HFF-Myc (cell line): Measurements from ENCODE around the gene AK5.
A peak's percentile ranks its signal among the peaks of the same experiment; 100 is the strongest.

Experiments used
- DNase-seq: peaks from one replicate; pipeline ENCODE4 v3.0.0-alpha.2; 2011; ENCODE audit warnings: low read depth; ENCODE audit errors: extremely low read depth
- H3K4me3 ChIP-seq: replicated peaks from 2 replicates; pipeline ENCODE4 v1.5.1; 2011; ENCODE audit warnings: low read depth, mild to moderate bottlenecking, control low read depth, low read length
- TF ChIP-seq, protein P1 (sequence below): IDR thresholded peaks from 2 replicates; pipeline ENCODE4 v1.5.1; 2012; ENCODE audit warnings: mild to moderate bottlenecking, low read depth, low read length, control low read depth; ENCODE audit errors: missing control alignments

Gene AK5

DNA sequence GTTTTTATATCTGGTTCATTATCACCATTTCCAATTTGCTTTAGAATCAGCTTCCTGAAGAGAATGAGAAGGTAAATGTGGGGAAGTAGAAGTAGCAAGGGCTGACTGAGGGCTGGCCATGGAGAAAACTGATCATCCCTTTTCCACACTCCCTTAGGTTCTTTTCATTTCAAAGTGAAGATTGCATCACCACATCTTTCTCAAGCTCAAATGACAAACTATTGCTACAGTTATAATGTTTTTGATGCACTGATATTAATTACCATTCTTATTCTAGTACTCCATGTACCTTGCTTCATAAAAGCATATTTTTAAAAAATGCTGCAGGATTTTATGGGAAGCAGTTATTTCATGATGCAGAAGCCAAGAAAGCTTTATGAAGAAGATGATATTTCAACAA, 7.9 kb upstream of the AK5 start:
- TF ChIP-seq, protein P1, sequence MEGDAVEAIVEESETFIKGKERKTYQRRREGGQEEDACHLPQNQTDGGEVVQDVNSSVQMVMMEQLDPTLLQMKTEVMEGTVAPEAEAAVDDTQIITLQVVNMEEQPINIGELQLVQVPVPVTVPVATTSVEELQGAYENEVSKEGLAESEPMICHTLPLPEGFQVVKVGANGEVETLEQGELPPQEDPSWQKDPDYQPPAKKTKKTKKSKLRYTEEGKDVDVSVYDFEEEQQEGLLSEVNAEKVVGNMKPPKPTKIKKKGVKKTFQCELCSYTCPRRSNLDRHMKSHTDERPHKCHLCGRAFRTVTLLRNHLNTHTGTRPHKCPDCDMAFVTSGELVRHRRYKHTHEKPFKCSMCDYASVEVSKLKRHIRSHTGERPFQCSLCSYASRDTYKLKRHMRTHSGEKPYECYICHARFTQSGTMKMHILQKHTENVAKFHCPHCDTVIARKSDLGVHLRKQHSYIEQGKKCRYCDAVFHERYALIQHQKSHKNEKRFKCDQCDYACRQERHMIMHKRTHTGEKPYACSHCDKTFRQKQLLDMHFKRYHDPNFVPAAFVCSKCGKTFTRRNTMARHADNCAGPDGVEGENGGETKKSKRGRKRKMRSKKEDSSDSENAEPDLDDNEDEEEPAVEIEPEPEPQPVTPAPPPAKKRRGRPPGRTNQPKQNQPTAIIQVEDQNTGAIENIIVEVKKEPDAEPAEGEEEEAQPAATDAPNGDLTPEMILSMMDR, result no peak
- H3K4me3 ChIP-seq, result no peak overlapping the region
- no peak for DNase-seq

DNA sequence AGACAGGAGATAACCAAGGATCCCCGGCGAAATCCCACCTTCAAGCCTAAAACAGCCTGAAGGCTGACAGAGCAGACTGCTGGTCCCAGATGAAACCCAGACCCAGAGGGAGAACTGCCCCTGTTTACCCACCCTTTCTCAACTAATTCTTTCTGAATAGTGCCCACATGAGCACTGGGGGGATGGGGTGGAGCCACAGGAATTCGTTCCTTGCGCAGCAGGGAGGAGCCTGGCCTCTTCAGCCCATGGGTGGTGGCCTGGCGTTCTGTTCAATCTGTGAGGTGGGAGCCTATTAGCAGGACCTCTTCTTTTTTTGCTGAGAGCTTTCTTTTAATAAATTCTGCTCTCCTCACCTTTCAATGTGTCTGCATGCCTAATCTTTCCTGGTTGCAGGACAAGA, 6.6 kb upstream of the AK5 start:
- H3K4me3 ChIP-seq, result no peak overlapping the region
- TF ChIP-seq, protein P1, result no peak
- no peak for DNase-seq

DNA sequence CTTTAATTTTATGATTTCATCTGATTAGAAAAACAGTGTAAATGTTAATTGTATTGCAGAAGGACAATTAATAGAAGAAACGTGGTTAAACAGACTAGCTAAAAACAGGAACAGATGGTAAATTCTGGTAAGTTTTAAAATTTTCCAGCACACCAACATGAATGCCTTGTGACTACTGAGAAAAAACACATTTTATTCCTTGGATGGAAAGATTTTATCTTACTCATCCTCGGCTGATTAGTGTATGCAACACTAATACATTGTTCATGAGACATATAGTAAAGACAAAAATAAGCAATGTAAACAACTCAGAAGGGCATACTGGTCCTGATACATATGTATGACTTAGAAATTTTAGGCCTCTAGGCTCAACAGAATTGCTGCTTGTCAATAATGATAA, 4.9 kb upstream of the AK5 start:
- DNase-seq, result no peak
- no peak overlapping the region for H3K4me3 ChIP-seq
- TF ChIP-seq, protein P1, result no peak

DNA sequence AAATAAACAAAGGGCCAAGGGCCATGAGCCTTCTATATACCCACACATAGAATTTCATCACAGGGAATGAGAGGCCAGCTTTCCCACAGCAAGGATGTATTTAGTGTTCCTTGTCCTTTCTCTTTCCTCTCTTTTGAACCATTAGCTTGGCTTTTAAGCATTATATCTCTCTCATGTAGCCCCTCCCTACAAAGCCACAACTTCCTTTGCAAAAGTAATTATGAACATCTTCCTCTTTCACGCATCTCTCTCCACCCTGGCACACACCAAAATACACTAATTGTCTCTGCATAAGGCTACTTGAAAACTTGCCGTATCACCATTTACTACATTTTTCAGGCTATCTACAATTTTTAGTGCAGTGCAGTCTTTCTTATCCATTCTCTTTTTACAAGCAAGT, 1.9 kb upstream of the AK5 start:
- H3K4me3 ChIP-seq, result no peak overlapping the region
- no peak for DNase-seq
- TF ChIP-seq, protein P1, result no peak

DNA sequence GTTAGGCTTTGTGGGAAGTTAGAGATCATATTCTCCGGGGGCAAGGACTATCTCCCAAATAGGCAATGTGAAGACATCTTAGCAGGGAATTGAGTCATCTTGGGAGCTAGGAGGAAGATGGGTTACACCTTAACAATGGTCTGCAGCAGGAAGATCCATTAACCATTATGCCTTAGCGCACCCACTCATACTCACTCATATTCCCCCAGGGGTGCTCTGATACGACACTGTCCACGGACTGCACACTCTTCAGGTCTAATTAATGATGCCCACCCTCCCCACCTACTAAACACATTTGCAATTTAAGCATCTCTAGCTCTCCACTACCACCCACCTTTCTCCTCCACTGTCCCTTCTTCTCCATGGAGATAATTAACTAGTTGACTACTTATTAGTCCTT, 857 bp upstream of the AK5 start:
- DNase-seq, result no peak
- H3K4me3 ChIP-seq, result no peak overlapping the region
- TF ChIP-seq, protein P1, result no peak

DNA sequence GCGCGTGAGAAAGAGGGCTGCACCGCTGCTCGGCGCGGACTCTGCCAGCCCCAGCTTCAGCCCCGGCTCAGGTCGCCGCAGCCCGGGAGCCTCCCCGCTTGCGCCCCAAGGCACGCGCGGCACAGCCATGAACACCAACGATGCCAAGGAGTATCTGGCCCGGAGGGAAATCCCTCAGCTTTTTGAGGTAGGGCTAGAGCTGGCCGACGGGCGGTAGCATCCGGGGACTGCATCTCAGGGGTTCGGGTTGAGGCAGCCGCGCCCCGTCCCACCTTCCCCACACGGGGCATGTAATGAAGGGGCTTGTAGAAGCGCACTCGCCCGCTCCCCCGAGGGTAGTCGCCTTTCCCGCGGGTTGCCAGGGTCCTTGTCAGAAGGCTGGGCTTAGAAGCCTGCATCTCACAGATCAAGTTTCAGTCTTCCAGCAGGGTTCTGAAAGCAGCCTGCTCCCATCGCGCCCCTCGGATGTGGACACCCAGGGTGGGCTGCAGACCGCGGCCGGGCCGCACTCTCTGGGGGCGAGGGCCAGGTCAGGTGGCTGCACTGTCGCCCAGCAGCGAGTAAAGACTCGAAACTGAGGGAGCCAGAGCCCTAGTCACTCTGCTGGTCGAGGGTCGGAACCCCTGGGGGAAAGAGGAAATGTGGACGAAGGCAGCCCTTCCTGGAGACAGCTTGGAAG, 507 bp downstream of the AK5 start:
- H3K4me3 ChIP-seq, result peak overlapping the region; percentile 62
- TF ChIP-seq, protein P1, result no peak
- no peak for DNase-seq

DNA sequence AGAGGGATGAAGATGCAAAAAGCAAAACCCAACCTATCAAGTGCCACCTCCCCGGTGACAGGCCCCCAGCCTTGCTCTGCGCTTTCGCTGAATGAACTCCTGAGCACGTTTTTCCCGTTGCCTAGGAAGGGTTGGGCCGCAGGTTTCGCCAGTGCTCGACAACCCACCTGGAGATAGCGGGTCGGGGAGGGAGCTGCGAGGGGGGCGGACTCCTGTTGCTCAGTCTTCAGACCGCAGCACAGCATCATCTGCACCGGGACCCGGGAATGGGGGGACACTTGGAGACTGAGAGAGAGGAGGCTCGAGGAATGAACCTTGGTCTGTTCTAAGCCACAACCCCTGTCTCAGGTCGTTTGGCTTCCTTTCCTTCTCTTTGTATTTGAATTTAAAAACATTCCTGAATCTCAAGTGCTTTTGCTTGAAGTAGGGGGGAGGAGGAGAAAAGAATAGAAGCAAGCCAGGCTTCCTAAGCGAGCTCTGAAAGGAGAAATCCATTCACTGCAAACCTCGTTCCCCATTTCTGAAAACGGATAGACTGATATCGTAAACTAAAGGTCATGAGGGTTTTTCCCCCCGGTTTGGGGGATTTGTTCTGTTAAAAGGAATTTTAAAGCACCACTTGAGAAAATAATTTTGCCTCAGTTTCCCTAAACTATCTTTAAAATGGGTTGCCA, 1.2 kb downstream of the AK5 start:
- peak overlapping the region; percentile 62 for H3K4me3 ChIP-seq

More for the DNA sequence above, 1.2 kb downstream of the AK5 start:
- no peak for DNase-seq
- TF ChIP-seq, protein P1, result no peak
